OCI-LY1 (cell line): ENCODE data around the gene MAML1.

ENCODE experiments used
- H2AFZ ChIP-seq: fragments of 200-600 bp; sonication (generic), shearing (Covaris generic); 2 replicates; pipeline ENCODE4 v1.6.0; 2014; ENCODE audit warnings: antibody characterized with exemption, mild to moderate bottlenecking, low read length
- H3F3A ChIP-seq: fragments of 200-600 bp; sonication (generic), shearing (Covaris generic); 2 replicates; pipeline ENCODE4 v1.6.0; 2014; ENCODE audit warnings: mild to moderate bottlenecking, antibody characterized with exemption, low read length, moderate library complexity; ENCODE audit not compliant: insufficient read depth
- H3K27ac ChIP-seq: fragments of 200-600 bp; sonication (generic); 2 replicates; pipeline ENCODE4 v1.5.1; 2014; ENCODE audit warnings: low read length, mixed run types, mild to moderate bottlenecking, low read depth; ENCODE audit not compliant: poor library complexity, severe bottlenecking
- H3K27me3 ChIP-seq: fragments of 200-600 bp; sonication (generic); 2 replicates; pipeline ENCODE4 v1.6.0; 2014; ENCODE audit warnings: antibody characterized with exemption, mild to moderate bottlenecking, low read length, moderate library complexity; ENCODE audit not compliant: insufficient read depth
- H3K36me3 ChIP-seq: fragments of 200-600 bp; sonication (generic); 2 replicates; pipeline ENCODE4 v1.6.1; 2014; ENCODE audit warnings: mild to moderate bottlenecking, antibody characterized with exemption, low read length, moderate library complexity, mixed read lengths; ENCODE audit not compliant: insufficient read depth
- H3K4me1 ChIP-seq: fragments of 200-600 bp; sonication (generic); 2 replicates; pipeline ENCODE4 v1.5.1; 2014; ENCODE audit warnings: mild to moderate bottlenecking, low read length, moderate library complexity; ENCODE audit not compliant: insufficient read depth, severe bottlenecking
- H3K4me2 ChIP-seq: fragments of 200-600 bp; sonication (generic), shearing (Covaris generic); 2 replicates; pipeline ENCODE4 v1.6.1; 2014; ENCODE audit warnings: low read length
- H3K4me3 ChIP-seq: fragments of 200-600 bp; sonication (generic); 2 replicates; pipeline ENCODE4 v1.5.1; 2014; ENCODE audit warnings: low read length, low read depth, mild to moderate bottlenecking, mixed read lengths; ENCODE audit not compliant: poor library complexity, severe bottlenecking
- H3K79me2 ChIP-seq: fragments of 200-600 bp; shearing (Covaris generic); 2 replicates; pipeline ENCODE4 v1.6.1; 2016; ENCODE audit warnings: mixed run types, low read length, mixed read lengths; ENCODE audit not compliant: insufficient read depth
- H3K9ac ChIP-seq: fragments of 200-600 bp; sonication (generic), shearing (Covaris generic); 2 replicates; pipeline ENCODE4 v1.6.1; 2014; ENCODE audit warnings: mild to moderate bottlenecking, low read length, mixed read lengths
- H3K9me2 ChIP-seq: fragments of 200-600 bp; sonication (generic), shearing (Covaris generic); 2 replicates; pipeline ENCODE4 v1.6.1; 2014; ENCODE audit warnings: low read depth, mild to moderate bottlenecking, low read length, mixed read lengths
- H3K9me3 ChIP-seq: fragments of 200-600 bp; shearing (Covaris generic); 2 replicates; pipeline ENCODE4 v1.6.1; 2014; ENCODE audit warnings: low read length, mixed read lengths
- H4K20me1 ChIP-seq: fragments of 200-600 bp; sonication (generic), shearing (Covaris generic); 2 replicates; pipeline ENCODE4 v1.6.0; 2016; ENCODE audit warnings: mild to moderate bottlenecking, low read length; ENCODE audit not compliant: insufficient read depth
- EZH2 ChIP-seq: fragments of 200-600 bp; sonication (generic), shearing (Covaris generic); IDR thresholded peaks from 2 replicates; pipeline ENCODE4 v1.8.0; 2017; ENCODE audit warnings: borderline replicate concordance, mixed run types, mild to moderate bottlenecking, antibody characterized with exemption, low read length, moderate library complexity, mixed read lengths
- TF ChIP-seq, protein P1 (sequence below): fragments of 200-600 bp; sonication (generic), shearing (Covaris generic); IDR thresholded peaks from 2 replicates; pipeline ENCODE4 v1.5.1; 2017; ENCODE audit warnings: mild to moderate bottlenecking, antibody characterized with exemption, low read length, moderate library complexity, mixed read lengths

MAML1 gene

DNA sequence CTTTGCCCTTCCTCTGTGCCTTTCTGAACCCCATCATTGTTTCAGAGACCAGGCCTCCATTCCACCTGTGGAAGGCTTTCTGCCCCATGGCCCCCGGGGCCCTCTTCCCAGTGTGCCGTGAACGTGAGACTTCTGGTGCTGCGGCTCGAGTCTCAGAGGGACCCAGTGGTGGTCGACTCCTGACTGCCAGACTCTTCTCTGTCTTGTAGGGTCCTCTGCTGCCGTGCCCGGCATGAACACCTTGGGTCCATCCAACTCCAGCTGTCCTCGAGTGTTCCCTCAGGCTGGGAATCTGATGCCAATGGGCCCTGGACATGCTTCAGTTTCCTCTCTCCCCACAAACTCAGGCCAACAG is 41.0 kb downstream of the MAML1 start:
- H4K20me1 ChIP-seq = no peaks in the 10 kb centered on the region
- H3K9me2 ChIP-seq = no peaks in the 10 kb centered on the region
- H3K4me2 ChIP-seq = no peak overlapping the region
- H3K36me3 ChIP-seq = peaks cover 89% of the 10 kb centered on the region
- no peaks in the 10 kb centered on the region for H3K79me2 ChIP-seq
- no peak overlapping the region for H3K27ac ChIP-seq
- no peak for TF ChIP-seq EZH2
- TF ChIP-seq, protein P1, sequence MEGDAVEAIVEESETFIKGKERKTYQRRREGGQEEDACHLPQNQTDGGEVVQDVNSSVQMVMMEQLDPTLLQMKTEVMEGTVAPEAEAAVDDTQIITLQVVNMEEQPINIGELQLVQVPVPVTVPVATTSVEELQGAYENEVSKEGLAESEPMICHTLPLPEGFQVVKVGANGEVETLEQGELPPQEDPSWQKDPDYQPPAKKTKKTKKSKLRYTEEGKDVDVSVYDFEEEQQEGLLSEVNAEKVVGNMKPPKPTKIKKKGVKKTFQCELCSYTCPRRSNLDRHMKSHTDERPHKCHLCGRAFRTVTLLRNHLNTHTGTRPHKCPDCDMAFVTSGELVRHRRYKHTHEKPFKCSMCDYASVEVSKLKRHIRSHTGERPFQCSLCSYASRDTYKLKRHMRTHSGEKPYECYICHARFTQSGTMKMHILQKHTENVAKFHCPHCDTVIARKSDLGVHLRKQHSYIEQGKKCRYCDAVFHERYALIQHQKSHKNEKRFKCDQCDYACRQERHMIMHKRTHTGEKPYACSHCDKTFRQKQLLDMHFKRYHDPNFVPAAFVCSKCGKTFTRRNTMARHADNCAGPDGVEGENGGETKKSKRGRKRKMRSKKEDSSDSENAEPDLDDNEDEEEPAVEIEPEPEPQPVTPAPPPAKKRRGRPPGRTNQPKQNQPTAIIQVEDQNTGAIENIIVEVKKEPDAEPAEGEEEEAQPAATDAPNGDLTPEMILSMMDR = no peak
- H3K4me3 ChIP-seq = no peak overlapping the region
- H3K9ac ChIP-seq = no peak overlapping the region
- no peaks in the 10 kb centered on the region for H3K27me3 ChIP-seq
- H3K4me1 ChIP-seq = no peaks in the 10 kb centered on the region
- H3K9me3 ChIP-seq = no peaks in the 10 kb centered on the region
- no peak overlapping the region for H2AFZ ChIP-seq
- no peaks in the 10 kb centered on the region for H3F3A ChIP-seq

DNA sequence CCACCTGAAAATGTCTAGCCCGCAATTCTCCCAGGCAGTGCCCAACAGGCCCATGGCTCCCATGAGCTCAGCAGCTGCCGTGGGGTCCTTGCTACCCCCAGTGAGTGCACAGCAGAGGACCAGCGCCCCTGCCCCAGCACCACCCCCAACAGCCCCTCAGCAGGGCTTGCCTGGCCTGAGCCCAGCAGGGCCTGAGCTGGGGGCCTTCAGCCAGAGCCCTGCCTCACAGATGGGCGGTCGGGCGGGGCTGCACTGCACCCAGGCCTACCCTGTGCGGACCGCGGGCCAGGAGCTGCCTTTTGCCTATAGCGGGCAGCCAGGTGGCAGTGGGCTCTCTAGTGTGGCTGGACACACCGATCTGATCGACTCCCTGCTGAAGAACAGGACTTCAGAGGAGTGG is 41.8 kb downstream of the MAML1 start:
- peaks cover 81% of the 10 kb centered on the region for H3K36me3 ChIP-seq
- H2AFZ ChIP-seq = no peak overlapping the region

GRCh38 chr5:179776411-179776938 is 43.9 kb downstream of the MAML1 start:
- no peaks in the 10 kb centered on the region for H3K9me3 ChIP-seq
- H3K4me3 ChIP-seq = no peak overlapping the region
- no peak overlapping the region for H3K9ac ChIP-seq
- no peaks in the 10 kb centered on the region for H3K4me1 ChIP-seq
- H3K79me2 ChIP-seq = no peaks in the 10 kb centered on the region
- TF ChIP-seq EZH2 = no peak
- TF ChIP-seq, protein P1 = no peak
- no peak overlapping the region for H3K27ac ChIP-seq
- H2AFZ ChIP-seq = no peak overlapping the region
- H3K27me3 ChIP-seq = no peaks in the 10 kb centered on the region
- no peaks in the 10 kb centered on the region for H3K9me2 ChIP-seq
- no peak overlapping the region for H3K4me2 ChIP-seq
- H3F3A ChIP-seq = no peaks in the 10 kb centered on the region
- peaks cover 61% of the 10 kb centered on the region for H3K36me3 ChIP-seq
- H4K20me1 ChIP-seq = no peaks in the 10 kb centered on the region

More for the DNA sequence above, 41.8 kb downstream of the MAML1 start:
- H3K9me2 ChIP-seq = no peaks in the 10 kb centered on the region
- H3K9ac ChIP-seq = no peak overlapping the region
- no peak for TF ChIP-seq EZH2
- TF ChIP-seq, protein P1 = no peak
- no peaks in the 10 kb centered on the region for H3K27me3 ChIP-seq
- H3K27ac ChIP-seq = no peak overlapping the region
- no peaks in the 10 kb centered on the region for H4K20me1 ChIP-seq
- H3K79me2 ChIP-seq = no peaks in the 10 kb centered on the region
- no peak overlapping the region for H3K4me2 ChIP-seq
- H3F3A ChIP-seq = no peaks in the 10 kb centered on the region
- no peaks in the 10 kb centered on the region for H3K4me1 ChIP-seq
- H3K9me3 ChIP-seq = no peaks in the 10 kb centered on the region
- no peak overlapping the region for H3K4me3 ChIP-seq
